GM21825 (cell line): ENCODE measurements around the gene SEC14L5.

Experiments
- ATAC-seq: cut with Tn5 transposase; IDR thresholded peaks from one replicate; pipeline ENCODE4 v1.9.1; 2021; ENCODE audit warnings: mild to moderate bottlenecking, moderate library complexity; ENCODE audit not compliant: unreplicated experiment

SEC14L5 gene

DNA sequence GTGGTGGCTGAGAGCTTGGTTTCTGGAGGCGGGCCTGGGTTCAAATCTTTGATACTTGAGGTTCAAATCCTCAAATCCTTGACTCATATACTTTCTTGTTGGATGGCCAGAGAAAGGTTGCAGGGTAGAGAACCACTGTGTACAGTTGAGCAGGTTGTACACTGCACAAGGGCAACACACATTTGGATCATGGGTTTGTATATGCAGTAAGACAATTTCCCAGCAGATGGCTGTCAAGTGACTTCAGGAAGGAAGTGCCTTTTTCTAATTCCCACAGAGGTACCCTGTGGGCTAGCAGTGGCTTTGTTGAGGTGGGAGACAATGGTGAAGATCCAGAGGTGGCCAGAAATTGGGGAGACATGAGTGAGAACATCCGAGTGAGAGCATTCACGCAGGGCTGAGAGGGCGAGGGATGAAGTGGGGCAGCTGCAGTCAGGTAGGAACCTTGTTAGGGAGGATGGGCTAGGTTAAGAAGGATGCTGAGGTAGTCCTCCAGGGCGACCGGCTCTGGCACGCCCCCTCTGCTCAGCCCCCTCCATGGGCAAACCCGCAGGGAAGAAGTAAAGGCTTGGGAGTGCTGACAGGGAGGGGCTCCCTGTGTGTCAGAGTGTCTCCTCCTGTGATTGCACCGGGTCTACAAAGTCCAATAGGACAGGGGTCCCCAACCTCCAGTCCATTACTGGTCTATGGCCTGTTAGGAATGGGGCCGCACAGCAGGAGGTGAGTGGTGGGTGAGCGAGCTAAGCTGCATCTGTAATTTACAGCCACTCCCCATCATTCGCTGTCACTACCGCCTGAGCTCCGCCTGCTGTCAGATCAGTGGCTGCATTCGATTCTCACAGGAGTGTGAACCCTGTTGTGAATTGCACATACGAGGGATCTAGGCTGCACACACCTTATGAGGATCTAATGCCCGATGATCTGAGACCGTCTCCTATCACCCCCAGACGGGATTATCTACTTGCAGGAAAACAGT is 104.9 kb downstream of the SEC14L5 start:
- ATAC-seq, result no peak

DNA sequence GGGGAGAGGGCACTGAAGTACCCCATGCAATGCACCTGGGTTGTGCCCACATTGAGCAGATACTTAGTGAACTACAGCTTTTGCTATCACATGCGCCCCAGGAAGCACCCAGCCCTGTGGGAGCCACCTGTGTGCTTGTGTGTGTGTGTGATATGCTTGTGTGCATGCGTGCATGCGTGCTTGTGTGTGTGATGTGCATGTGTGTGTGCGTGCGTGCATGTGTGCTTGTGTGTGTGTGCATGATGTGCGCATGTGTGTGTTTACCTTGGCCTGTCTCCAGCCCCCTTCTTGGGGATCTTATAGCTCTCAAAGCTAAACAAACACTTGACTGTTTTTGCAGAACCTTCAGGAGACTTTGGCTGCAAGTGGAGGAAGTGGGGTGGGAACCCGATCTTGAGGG is 106.8 kb downstream of the SEC14L5 start:
- ATAC-seq, result no peak

DNA sequence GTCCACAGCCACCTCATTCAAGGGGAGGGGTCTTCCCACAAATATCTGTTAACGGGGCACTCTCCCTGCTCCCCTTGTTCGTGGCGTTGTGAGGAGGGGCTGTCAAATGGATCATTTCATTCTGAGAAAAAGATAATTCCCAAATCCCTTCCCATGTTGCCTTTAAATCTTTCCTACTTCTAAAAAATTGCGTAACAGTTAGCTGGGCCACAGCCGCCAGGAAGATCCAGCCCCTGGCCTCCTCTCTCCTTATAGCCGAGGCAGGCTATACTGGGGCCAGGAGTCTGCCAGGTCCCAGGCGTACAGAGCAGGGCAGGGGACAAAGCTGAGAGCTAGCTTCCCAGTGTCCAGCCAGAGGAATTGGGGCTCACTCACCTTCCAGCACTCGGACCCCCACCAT is 107.2 kb downstream of the SEC14L5 start:
- ATAC-seq, result no peak

DNA sequence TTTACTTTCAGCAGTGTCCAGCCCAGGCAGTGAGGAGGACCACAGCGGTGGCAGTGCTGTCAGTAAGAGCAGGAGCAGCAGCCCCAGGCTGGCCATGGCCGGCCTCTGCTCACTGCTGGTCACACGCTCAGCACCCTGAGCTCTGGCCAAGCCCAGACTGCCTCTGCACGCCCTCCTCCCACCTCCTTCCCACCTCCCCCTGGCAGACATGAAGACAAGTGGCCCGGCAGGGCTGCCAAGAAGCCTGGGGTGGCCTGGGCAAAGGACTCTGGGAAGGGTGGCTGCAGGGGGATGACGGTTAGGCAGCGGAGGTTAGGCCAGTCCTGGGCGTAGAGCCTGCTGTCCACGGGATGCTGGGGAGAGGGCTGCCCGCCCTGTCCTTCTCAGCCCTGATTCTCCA is 107.7 kb downstream of the SEC14L5 start, which contains the start of gene C16orf89:
Gene C16orf89, minus strand, starts transcription at position 144 of the 400 bp plus-strand sequence. Its CDS starts 48 bp downstream, at position 96.
- ATAC-seq, result no peak

DNA sequence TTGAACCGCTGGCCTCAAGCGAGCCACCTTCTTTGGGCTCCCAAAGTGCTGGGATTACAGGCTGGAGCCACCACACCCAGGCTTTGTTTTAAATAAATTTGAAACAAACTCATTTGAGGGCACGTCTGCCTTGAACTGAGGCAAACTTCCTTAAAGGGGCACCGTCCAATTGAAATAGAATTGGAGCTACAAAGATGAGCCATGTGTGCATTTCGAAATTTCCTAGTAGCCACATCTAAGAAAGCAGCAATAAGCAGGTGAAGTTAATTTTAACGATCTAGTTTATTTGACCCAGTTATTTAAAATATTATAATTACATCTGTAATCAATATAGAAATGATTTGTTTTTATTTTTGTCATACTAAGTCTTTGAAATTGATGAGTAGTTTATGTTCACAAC is 108.4 kb downstream of the SEC14L5 start:
- ATAC-seq, result no peak
